Right renal cortex interstitium (tissue), 3 donors: ENCODE results near the gene HLA-DOB. TPM values are rescaled to one million over a fixed set of nuclear protein-coding genes. Genes with fewer than 3 reads are reported as not detected.

Experiments
- polyA plus RNA-seq, 3 donors: library from polyadenylated mRNA; unstranded; fragments of 120-200 nt; gene quantifications; one replicate each; pipeline ENCODE4 v1.2.1, GENCODE V29; 2013; ENCODE audit not compliant: insufficient read length in 3 of 3

The HLA-DOB gene
- polyA plus RNA-seq, 3 donors = 0.17 to 0.26 TPM; not detected in 1

Other genes starting within 250 kb of the HLA-DOB start
- gene HLA-DRB1, start 227.2 kb downstream of the HLA-DOB start, polyA plus RNA-seq = 10 to 100 TPM; 45.9 to 71.5 (median 49.3) TPM
- gene HLA-DQA1, start 179.6 kb downstream of the HLA-DOB start, polyA plus RNA-seq = 1 to 10 TPM; 3.3 to 7.4 (median 4.5) TPM
- gene HLA-DQB1, start 150.3 kb downstream of the HLA-DOB start, polyA plus RNA-seq = 1 to 10 TPM; 4.3 to 7.7 (median 5.1) TPM
- gene HLA-DQA2, start 75.6 kb downstream of the HLA-DOB start, polyA plus RNA-seq = under 1 TPM in 1 of 3 donors, not detected in 2; 0.34 TPM
- gene HLA-DQB2, start 53.5 kb downstream of the HLA-DOB start, polyA plus RNA-seq = 1 to 10 TPM in 1 of 3 donors, under 1 TPM in 1, not detected in 1; 0.72 to 1.3 TPM
- gene TAP2, start 21.7 kb upstream of the HLA-DOB start, polyA plus RNA-seq = 10 to 100 TPM; 10.2 to 12.4 (median 11.9) TPM
- gene PSMB8, start 27.0 kb upstream of the HLA-DOB start, polyA plus RNA-seq = 10 to 100 TPM; 24.1 to 27.8 (median 25.7) TPM
- gene TAP1, start 36.7 kb upstream of the HLA-DOB start, polyA plus RNA-seq = 10 to 100 TPM; 11.2 to 12.5 (median 11.6) TPM
- gene PSMB9, start 37.2 kb upstream of the HLA-DOB start, polyA plus RNA-seq = 1 to 10 TPM; 5.0 to 8.0 (median 6.2) TPM
- gene HLA-DMB, start 124.0 kb upstream of the HLA-DOB start, polyA plus RNA-seq = 10 to 100 TPM; 73.7 to 80.3 (median 74.3) TPM
- 10 to 100 TPM; 13.7 to 18.3 (median 15.6) TPM for gene HLA-DMA, start 136.1 kb upstream of the HLA-DOB start, polyA plus RNA-seq
- 100 to 1,000 TPM; 292 to 324 (median 307) TPM for gene BRD2, start 151.6 kb upstream of the HLA-DOB start, polyA plus RNA-seq
- gene HLA-DOA, start 192.6 kb upstream of the HLA-DOB start, polyA plus RNA-seq = 1 to 10 TPM; 5.2 to 5.4 (median 5.3) TPM